Thoracic aorta (tissue), 2 donors: ENCODE results near the gene AMPD3. TPM values are rescaled to one million over a fixed set of nuclear protein-coding genes. Genes with fewer than 3 reads are reported as not detected.

ENCODE experiments used
- ATAC-seq: fragments of 150-250 bp; one replicate; pipeline ENCODE4 v1.8.0; 2017; ENCODE audit warnings: low read depth; ENCODE audit not compliant: insufficient number of reproducible peaks, low FRiP score
- DNase-seq: peaks from one replicate; pipeline ENCODE4 v3.0.0-alpha.2; 2020; ENCODE audit warnings: low spot score
- H3K27ac ChIP-seq, 2 donors: fragments of 200-600 bp; sonication (generic); 1 replicate in 1 of 2; 2 replicates in 1 of 2; pipeline ENCODE4 v1.5.1; 2016; ENCODE audit warnings: mild to moderate bottlenecking in 2 of 2, moderate library complexity in 2 of 2
- H3K27me3 ChIP-seq: fragments of 200-600 bp; sonication (generic); replicated peaks from 2 replicates; pipeline ENCODE4 v1.6.0; 2016; ENCODE audit warnings: mild to moderate bottlenecking; ENCODE audit not compliant: insufficient read depth
- H3K36me3 ChIP-seq: fragments of 200-600 bp; sonication (generic); one replicate; pipeline ENCODE4 v1.5.1; 2016
- H3K4me1 ChIP-seq, 2 donors: fragments of 200-600 bp; sonication (generic); 1 replicate in 1 of 2; 2 replicates in 1 of 2; pipeline versions ENCODE4 v1.5.1 to v1.6.0; 2016; ENCODE audit warnings: low read depth in 2 of 2, mild to moderate bottlenecking in 1 of 2; ENCODE audit not compliant: control insufficient read depth in 1 of 2
- H3K4me3 ChIP-seq: fragments of 200-600 bp; sonication (generic); 2 replicates; pipeline ENCODE4 v1.5.1; 2016; ENCODE audit warnings: mild to moderate bottlenecking
- H3K9me3 ChIP-seq: fragments of 200-600 bp; sonication (generic); 2 replicates; pipeline ENCODE4 v1.5.1; 2016
- CTCF ChIP-seq: fragments of 200-600 bp; sonication (generic); IDR thresholded peaks from one replicate; pipeline ENCODE4 v1.5.1; 2019; ENCODE audit warnings: antibody characterized with exemption
- total RNA-seq, 2 donors: library from RNA; depleted of rRNA; stranded (reverse); fragments of >200 nt; gene quantifications; one replicate each; pipeline versions ENCODE4 v1.1.0 to v1.2.3, GENCODE V29; 2016

AMPD3 gene
- total RNA-seq, 2 donors from 2014 or later: 7.0 to 17.6 TPM

GRCh38 chr11:10414181-10414580, 40.9 kb upstream of the AMPD3 start:
- H3K27ac ChIP-seq: peak overlapping the region in 1 of 2 donors; percentile 24
- H3K4me3 ChIP-seq: no peak overlapping the region
- H3K36me3 ChIP-seq: no peaks in the 10 kb centered on the region
- TF ChIP-seq CTCF: no peak
- ATAC-seq: no peak
- DNase-seq: no peak
- no peaks in the 10 kb centered on the region for H3K9me3 ChIP-seq
- peaks cover 0 to 10% of the 10 kb centered on the region in 2 donors for H3K4me1 ChIP-seq
- H3K27me3 ChIP-seq: no peaks in the 10 kb centered on the region

- no peaks in the 10 kb centered on the region for H3K27me3 ChIP-seq
- H3K4me1 ChIP-seq: peaks cover 0 to 7% of the 10 kb centered on the region in 2 donors
- no peaks in the 10 kb centered on the region for H3K9me3 ChIP-seq
- ATAC-seq: no peak
- no peak overlapping the region for H3K4me3 ChIP-seq
- H3K27ac ChIP-seq: no peak overlapping the region
- no peak for TF ChIP-seq CTCF
- H3K36me3 ChIP-seq: no peaks in the 10 kb centered on the region
- no peak for DNase-seq
Observed at GRCh38 chr11:10414659-10415058, 40.4 kb upstream of the AMPD3 start.

- ATAC-seq (no peak), DNase-seq (no peak)
- Histone ChIP-seq H3K9me3 (no peaks in the 10 kb centered on the region), H3K36me3 (no peaks in the 10 kb centered on the region), H3K27ac (no peak overlapping the region), H3K4me3 (no peak overlapping the region), H3K27me3 (no peaks in the 10 kb centered on the region), H3K4me1 (peaks cover 0 to 7% of the 10 kb centered on the region in 2 donors)
- TF ChIP-seq CTCF: no peak
Observed at GRCh38 chr11:10415817-10416392, 39.2 kb upstream of the AMPD3 start.

GRCh38 chr11:10418259-10418949, 36.7 kb upstream of the AMPD3 start:
- no peak for TF ChIP-seq CTCF
- ATAC-seq: no peak

GRCh38 chr11:10418950-10419310, 36.1 kb upstream of the AMPD3 start:
- Histone ChIP-seq H3K9me3 (no peaks in the 10 kb centered on the region), H3K27me3 (no peaks in the 10 kb centered on the region), H3K27ac (no peak overlapping the region), H3K4me1 (peaks cover 0 to 7% of the 10 kb centered on the region in 2 donors), H3K4me3 (no peak overlapping the region), H3K36me3 (no peaks in the 10 kb centered on the region)
- ATAC-seq (no peak), DNase-seq (no peak)
- TF ChIP-seq CTCF: no peak

More at GRCh38 chr11:10418259-10418949, 36.7 kb upstream of the AMPD3 start:
- DNase-seq: no peak
- H3K4me1 ChIP-seq: peaks cover 0 to 7% of the 10 kb centered on the region in 2 donors
- no peak overlapping the region for H3K4me3 ChIP-seq
- H3K9me3 ChIP-seq: no peaks in the 10 kb centered on the region
- H3K36me3 ChIP-seq: no peaks in the 10 kb centered on the region
- no peak overlapping the region for H3K27ac ChIP-seq
- H3K27me3 ChIP-seq: no peaks in the 10 kb centered on the region
